ENCODE measurements around the gene DIRAS1.

DIRAS1 gene

GRCh38 chr19:2720777-2721569 lies at the start of gene DIRAS1:
DIRAS1 (minus strand) TSS chr19:2721372; CDS start chr19:2717806, 3,566 bp downstream.
- peak; percentile 61 for DNase-seq (ENCODE audit: low spot score)

- peak; percentile 82 for DNase-seq (ENCODE audit: low spot score)
Measured at GRCh38 chr19:2770055-2771013, 49.2 kb upstream of the DIRAS1 start.

GRCh38 chr19:2769218-2769617 lies 48.0 kb upstream of the DIRAS1 start:
- DNase-seq (ENCODE audit: low spot score), result no peak

GRCh38 chr19:2768365-2769132 lies 47.4 kb upstream of the DIRAS1 start:
- no peak for DNase-seq (ENCODE audit: low spot score)

- DNase-seq (ENCODE audit: low spot score), result no peak
Measured at GRCh38 chr19:2767688-2768087, 46.5 kb upstream of the DIRAS1 start.

GRCh38 chr19:2766594-2767372 lies 45.6 kb upstream of the DIRAS1 start:
- no peak for DNase-seq (ENCODE audit: low spot score)

GRCh38 chr19:2765376-2765775 lies 44.2 kb upstream of the DIRAS1 start:
- DNase-seq (ENCODE audit: low spot score), result no peak

GRCh38 chr19:2764945-2765344 lies 43.8 kb upstream of the DIRAS1 start:
- no peak for DNase-seq (ENCODE audit: low spot score)

- no peak for DNase-seq (ENCODE audit: low spot score)
Measured at GRCh38 chr19:2763687-2764086, 42.5 kb upstream of the DIRAS1 start.

GRCh38 chr19:2762783-2763496 lies 41.8 kb upstream of the DIRAS1 start:
- DNase-seq (ENCODE audit: low spot score), result no peak

GRCh38 chr19:2761876-2762782 lies 41.0 kb upstream of the DIRAS1 start:
- DNase-seq (ENCODE audit: low spot score), result no peak

GRCh38 chr19:2761309-2761677 lies 40.1 kb upstream of the DIRAS1 start:
- DNase-seq (ENCODE audit: low spot score), result no peak

GRCh38 chr19:2759965-2760364 lies 38.8 kb upstream of the DIRAS1 start:
- no peak for DNase-seq (ENCODE audit: low spot score)

GRCh38 chr19:2759362-2759761 lies 38.2 kb upstream of the DIRAS1 start:
- DNase-seq (ENCODE audit: low spot score), result no peak

GRCh38 chr19:2758601-2759313 lies 37.6 kb upstream of the DIRAS1 start:
- DNase-seq (ENCODE audit: low spot score), result no peak

GRCh38 chr19:2756921-2757881 lies 36.0 kb upstream of the DIRAS1 start:
- no peak for DNase-seq (ENCODE audit: low spot score)

GRCh38 chr19:2756477-2756876 lies 35.3 kb upstream of the DIRAS1 start:
- no peak for DNase-seq (ENCODE audit: low spot score)

- DNase-seq (ENCODE audit: low spot score), result no peak
Measured at GRCh38 chr19:2755811-2756210, 34.6 kb upstream of the DIRAS1 start.
